GM12878 (cell line): ENCODE data around the gene GDA.

Experiments
- BCL11A ChIP-seq: IDR thresholded peaks from 2 replicates; pipeline ENCODE4 v1.6.1; 2011; ENCODE audit warnings: low read depth, low read length
- CEBPB ChIP-seq, 2 experiments: fragments of 150-350 bp in 1 of 2; IDR thresholded peaks; 2 replicates each; pipeline ENCODE4 v1.6.1; 2012 to 2014; ENCODE audit warnings: low read depth in 2 of 2, low read length in 2 of 2, borderline replicate concordance in 1 of 2, inconsistent platforms in 1 of 2
- CHD2 ChIP-seq: IDR thresholded peaks from 2 replicates; pipeline ENCODE4 v1.6.1; 2011; ENCODE audit warnings: low read depth, low read length, improper control_type of control experiment, borderline replicate concordance
- CTCF ChIP-seq, 3 experiments: IDR thresholded peaks in 2 of 3; conservative IDR thresholded peaks in 1 of 3; 2 replicates each; pipeline ENCODE4 v1.5.1; 2011; ENCODE audit warnings: low read depth in 3 of 3, low read length in 3 of 3, mild to moderate bottlenecking in 3 of 3, control low read depth in 2 of 3, moderate library complexity in 2 of 3, inconsistent platforms in 1 of 3, mixed read lengths in 1 of 3; ENCODE audit not compliant: control insufficient read depth in 2 of 3, insufficient read depth in 1 of 3; ENCODE audit errors: extremely low read depth in 1 of 3
- ETV6 ChIP-seq, 2 experiments: fragments of 450-650 bp in 1 of 2; IDR thresholded peaks in 1 of 2; conservative IDR thresholded peaks in 1 of 2; 2 replicates each; pipeline ENCODE4 v1.6.1; 2014; ENCODE audit warnings: antibody characterized with exemption in 1 of 2, borderline replicate concordance in 1 of 2, low read depth in 1 of 2, mild to moderate bottlenecking in 1 of 2, moderate library complexity in 1 of 2
- EZH2 ChIP-seq: IDR thresholded peaks from 2 replicates; pipeline ENCODE4 v1.6.1; 2012; ENCODE audit warnings: low read depth, mild to moderate bottlenecking, control low read depth, inconsistent platforms, low read length, borderline replicate concordance; ENCODE audit not compliant: control insufficient read depth
- FOXM1 ChIP-seq: IDR thresholded peaks from 2 replicates; pipeline ENCODE4 v1.6.1; 2012; ENCODE audit warnings: low read depth, mild to moderate bottlenecking, inconsistent platforms, low read length, moderate library complexity
- NFXL1 ChIP-seq: fragments of 450-650 bp; IDR thresholded peaks from 2 replicates; pipeline ENCODE4 v1.6.1; 2017; ENCODE audit warnings: antibody characterized with exemption, mild to moderate bottlenecking, borderline replicate concordance
- POLR2A ChIP-seq: IDR thresholded peaks from 2 replicates; pipeline ENCODE4 v1.6.1; 2011; ENCODE audit warnings: low read depth, mild to moderate bottlenecking, low read length
- POLR2AphosphoS5 ChIP-seq: IDR thresholded peaks from 2 replicates; pipeline ENCODE4 v1.6.1; 2011; ENCODE audit warnings: mild to moderate bottlenecking, low read length, inconsistent platforms
- TCF7 ChIP-seq: IDR thresholded peaks from 2 replicates; pipeline ENCODE4 v1.6.1; 2014; ENCODE audit warnings: antibody characterized with exemption, borderline replicate concordance
- TF ChIP-seq, protein P1 (sequence below): fragments of 450-650 bp; IDR thresholded peaks from 2 replicates; pipeline ENCODE4 v1.6.1; 2018; ENCODE audit warnings: borderline replicate concordance, mild to moderate bottlenecking; ENCODE audit not compliant: partially characterized antibody
- TF ChIP-seq, protein P2 (sequence below): IDR thresholded peaks from 2 replicates; pipeline ENCODE4 v1.6.1; 2011; ENCODE audit warnings: mild to moderate bottlenecking, low read depth, low read length, moderate library complexity; ENCODE audit not compliant: insufficient replicate concordance

DNA sequence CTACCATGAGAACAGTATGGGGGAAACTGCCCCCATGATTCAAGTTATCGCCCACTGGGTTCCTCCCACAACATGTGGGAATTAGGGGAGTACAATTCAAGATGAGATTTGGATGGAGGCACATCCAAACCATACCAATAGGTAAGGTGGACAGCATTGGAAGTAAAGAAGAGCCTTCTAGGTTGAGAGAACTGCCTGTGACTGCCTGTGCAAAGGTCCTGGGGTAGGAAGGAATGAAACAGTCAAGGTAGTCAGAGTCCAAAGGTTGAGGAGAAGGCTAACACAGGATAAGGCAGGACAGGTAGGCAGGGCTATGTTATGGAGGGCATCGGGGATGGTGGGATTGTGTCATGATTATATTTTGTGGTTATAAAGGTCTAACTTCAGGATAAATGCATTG is 6.1 kb downstream of the GDA start:
- TF ChIP-seq CTCF (IDR thresholded peaks at IDR 0.05 in 2 of 3, conservative IDR thresholded peaks at IDR 0.05 in 1 of 3; ENCODE audit: control insufficient read depth in 2 of 3, extremely low read depth in 1 of 3, insufficient read depth in 1 of 3, low read depth in 3 of 3, low read length in 3 of 3) = no peak
- TF ChIP-seq ETV6 (conservative IDR thresholded peaks at IDR 0.05 in 1 of 2, IDR thresholded peaks at IDR 0.05 in 1 of 2; ENCODE audit: borderline replicate concordance in 1 of 2, low read depth in 1 of 2) = no peak
- no peak for TF ChIP-seq BCL11A
- TF ChIP-seq CEBPB (IDR thresholded peaks at IDR 0.05; ENCODE audit: borderline replicate concordance in 1 of 2, low read depth in 2 of 2, low read length in 2 of 2) = no peak
- TF ChIP-seq, protein P1, sequence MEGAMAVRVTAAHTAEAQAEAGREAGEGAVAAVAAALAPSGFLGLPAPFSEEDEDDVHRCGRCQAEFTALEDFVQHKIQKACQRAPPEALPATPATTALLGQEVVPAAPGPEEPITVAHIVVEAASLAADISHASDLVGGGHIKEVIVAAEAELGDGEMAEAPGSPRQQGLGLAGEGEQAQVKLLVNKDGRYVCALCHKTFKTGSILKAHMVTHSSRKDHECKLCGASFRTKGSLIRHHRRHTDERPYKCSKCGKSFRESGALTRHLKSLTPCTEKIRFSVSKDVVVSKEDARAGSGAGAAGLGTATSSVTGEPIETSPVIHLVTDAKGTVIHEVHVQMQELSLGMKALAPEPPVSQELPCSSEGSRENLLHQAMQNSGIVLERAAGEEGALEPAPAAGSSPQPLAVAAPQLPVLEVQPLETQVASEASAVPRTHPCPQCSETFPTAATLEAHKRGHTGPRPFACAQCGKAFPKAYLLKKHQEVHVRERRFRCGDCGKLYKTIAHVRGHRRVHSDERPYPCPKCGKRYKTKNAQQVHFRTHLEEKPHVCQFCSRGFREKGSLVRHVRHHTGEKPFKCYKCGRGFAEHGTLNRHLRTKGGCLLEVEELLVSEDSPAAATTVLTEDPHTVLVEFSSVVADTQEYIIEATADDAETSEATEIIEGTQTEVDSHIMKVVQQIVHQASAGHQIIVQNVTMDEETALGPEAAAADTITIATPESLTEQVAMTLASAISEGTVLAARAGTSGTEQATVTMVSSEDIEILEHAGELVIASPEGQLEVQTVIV = no peak
- TF ChIP-seq EZH2 = no peak
- no peak for TF ChIP-seq POLR2AphosphoS5
- no peak for TF ChIP-seq POLR2A
- no peak for TF ChIP-seq TCF7
- TF ChIP-seq FOXM1 = no peak
- TF ChIP-seq CHD2 = no peak
- no peak for TF ChIP-seq NFXL1
- TF ChIP-seq, protein P2, sequence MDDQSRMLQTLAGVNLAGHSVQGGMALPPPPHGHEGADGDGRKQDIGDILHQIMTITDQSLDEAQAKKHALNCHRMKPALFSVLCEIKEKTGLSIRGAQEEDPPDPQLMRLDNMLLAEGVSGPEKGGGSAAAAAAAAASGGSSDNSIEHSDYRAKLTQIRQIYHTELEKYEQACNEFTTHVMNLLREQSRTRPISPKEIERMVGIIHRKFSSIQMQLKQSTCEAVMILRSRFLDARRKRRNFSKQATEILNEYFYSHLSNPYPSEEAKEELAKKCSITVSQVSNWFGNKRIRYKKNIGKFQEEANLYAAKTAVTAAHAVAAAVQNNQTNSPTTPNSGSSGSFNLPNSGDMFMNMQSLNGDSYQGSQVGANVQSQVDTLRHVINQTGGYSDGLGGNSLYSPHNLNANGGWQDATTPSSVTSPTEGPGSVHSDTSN = no peak
